ENCODE results near the gene MCM3AP.
"Not testable (repeated sequence)": the region's sequence is repeated elsewhere in the genome, so short reads cannot be mapped to it uniquely, and the experiment has no call there.

The MCM3AP gene

DNA sequence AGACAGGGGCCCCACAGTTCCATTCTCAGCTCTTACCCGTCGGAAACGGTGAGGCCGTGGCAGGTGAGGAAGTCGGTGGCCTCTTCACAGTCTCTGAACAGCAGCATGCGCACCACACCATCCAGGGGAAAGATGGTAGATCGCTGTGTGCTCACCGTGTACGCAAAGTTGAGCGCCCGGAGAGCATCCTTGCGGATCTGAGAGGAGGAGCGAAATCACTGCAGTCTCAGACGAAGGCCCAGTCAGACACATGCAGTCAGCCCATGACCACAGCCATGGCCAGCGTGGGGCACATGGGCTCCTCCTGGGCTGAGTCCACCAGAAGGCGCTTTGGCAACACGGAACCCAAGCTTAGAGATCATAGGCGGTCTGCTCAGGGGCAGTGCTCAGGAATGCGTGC, 18.5 kb downstream of the MCM3AP start:
- DNase-seq, result no peak

GRCh38 chr21:46265736-46266525, 19.5 kb downstream of the MCM3AP start:
- DNase-seq, result no peak

DNA sequence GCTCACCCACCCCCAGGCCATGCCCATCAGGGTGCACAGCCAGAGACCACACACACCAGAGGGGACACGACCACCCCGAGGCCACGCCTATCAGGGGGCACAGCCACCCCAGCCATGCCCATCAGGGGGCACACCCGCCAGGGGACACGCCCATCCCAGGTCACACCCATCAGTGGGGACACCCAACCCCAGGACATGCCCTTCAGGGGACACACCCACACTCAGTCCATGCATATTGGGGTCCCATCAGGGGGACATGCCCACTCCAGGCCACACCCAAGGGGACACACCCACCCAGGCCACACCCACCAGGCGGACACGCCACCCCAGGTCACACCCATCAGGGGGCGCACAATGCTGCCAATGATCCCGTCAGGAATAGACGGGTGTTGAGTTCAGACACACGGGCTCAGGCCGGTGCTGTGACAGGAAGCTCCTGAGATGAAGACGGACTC, 20.7 kb downstream of the MCM3AP start:
- DNase-seq, result no peak

- DNase-seq, result no peak
Measured at GRCh38 chr21:46264046-46264689, 21.2 kb downstream of the MCM3AP start.

DNA sequence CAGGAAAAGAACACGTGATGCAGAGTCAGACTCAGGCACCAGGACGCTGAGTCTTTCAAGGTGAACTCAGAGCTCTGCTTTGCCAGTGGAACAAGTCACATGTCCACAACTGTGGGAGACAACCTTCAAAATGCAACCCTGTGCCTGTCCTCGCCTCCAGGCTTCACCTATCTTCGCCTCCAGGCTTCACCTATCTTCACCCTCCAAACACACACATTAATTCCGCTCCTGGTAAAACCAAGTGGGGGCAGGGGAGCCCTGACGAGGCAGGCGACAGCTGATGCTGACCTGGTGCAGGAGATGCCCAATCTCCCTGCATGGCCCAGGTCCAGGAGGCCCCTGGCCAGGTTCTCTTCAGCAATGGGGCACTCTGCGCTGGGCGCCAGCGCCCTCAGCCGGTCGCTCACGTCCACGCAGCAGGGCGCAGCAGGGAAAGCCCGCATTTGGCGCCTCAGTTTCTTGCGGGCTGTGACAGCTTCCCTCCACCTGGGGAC, 28.9 kb downstream of the MCM3AP start:
- no peak for DNase-seq

- no peak for DNase-seq
Measured at GRCh38 chr21:46255758-46256337, 29.6 kb downstream of the MCM3AP start.

DNA sequence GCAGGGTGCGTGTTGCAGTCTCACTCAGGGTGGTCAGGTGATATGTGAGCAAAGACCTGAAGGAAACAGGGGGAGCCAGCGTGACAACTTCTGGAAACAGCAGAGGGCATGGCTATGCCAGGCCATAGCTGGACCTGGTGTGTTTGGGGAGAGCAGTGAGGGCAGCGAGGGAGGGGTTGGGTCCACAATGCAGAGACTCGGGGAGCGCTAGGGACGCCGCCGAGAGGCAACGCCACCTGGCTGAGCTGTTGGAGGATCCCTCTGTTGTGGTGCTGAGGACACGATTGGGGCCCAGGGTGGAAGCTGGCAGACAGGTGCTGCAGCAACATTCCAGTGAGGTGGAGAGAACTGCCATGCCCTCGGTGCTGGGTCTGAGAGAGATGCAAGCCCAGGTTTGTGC, 30.2 kb downstream of the MCM3AP start:
- DNase-seq, result no peak

DNA sequence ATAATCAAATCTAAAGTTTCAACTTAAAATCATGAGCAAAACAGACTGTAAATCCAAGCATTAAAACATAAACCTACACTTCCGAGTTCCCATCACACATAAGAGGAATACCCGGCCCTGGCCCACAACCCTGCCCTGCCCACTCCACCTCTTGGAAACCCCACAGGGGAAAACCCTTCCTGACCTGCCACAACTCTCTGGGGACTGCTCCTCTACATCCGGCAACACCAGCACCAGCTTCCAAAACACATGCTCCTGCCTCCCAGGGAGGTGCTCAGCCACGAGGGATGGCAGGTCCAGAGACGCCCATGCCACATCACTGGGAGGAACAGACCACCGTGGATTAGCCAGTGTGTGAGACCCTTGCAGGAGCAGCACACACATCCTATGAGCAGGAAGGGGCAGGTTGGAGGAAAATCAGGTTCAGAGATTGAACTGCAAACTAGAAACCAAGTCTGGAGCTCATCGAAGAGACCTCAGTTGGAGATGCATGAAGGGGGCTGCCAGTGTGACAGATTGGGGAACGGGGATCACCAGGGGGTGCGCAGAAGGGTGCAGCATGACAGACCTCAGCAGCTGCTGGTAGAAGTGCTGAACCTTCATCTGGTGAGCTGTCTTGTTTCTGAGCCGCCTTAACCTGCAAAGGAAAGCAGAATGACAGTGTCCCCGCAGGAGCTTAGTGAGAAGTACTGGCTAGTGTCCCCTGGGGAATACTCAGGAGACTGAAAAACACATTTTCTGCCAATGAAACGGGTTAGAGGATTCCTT, 31.0 kb downstream of the MCM3AP start:
- DNase-seq, result no peak

DNA sequence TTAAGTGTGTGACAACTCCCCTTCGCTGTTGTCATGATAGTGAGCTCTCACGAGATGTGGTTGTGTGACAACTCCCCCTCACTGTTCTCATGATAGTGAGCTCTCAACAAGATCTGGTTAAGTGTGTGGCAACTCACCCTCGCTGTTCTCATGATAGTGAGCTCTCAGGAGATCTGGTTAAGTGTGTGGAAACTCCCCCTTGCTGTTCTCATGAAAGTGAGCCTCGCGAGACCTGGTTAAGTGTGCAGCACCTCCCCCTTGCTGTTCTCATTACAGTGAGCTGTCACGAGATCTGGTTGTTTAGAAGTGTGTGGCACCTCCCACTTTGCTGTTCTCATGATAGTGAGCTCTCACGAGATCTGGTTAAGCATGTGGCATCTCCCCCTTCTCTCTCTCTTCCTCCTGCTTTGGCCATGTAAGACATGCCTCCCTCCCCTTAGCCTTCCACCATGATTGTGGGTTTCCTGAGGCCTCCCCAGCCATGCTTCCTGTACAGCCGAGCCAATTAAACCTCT, 31.7 kb downstream of the MCM3AP start:
- DNase-seq, result no peak

DNA sequence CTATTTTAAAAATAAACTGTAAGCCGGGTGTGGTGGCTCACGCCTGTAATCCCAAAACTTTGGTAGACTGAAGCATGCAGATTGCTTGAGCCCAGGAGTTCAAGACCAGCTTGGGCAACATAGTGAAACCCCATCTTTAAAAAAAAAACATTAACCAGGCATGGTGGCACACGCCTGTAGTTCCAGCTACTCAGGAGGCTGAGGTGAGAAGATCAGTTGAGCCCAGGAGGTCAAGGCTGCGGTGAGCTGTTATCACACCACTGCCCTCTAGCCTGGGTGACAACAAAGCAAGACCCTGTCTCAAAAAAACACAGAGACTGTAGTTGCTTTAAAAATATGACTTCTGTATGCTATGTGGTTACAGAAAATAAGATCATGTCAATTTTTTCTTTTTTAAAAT, 32.6 kb downstream of the MCM3AP start:
- DNase-seq, result no peak

DNA sequence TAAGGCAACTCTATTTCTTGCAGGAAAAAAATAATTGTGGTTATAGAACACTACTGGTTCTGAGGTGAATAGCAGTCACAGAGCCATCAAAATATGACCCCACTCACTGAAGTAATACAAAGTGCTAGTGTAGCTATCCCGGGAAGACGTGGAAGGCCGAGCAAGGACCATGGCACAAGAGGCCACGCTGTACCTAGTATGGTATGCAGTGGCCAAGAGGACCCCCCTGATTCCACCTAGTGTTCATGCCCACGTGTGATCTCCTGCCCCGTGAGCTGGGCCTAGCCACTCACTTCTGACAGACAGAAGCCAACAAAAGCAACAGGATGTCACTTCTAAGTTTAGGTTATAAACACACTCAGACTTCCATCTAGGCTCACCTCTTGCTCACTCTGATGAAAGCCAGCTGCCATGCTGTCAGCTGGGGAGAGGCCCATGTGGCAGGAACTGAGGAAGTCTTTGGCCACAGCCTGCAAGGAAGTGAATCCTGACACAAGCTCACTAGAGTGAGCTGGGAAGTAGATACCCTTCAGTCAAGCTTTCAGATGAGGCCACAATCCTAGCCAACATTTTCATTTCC, 35.2 kb downstream of the MCM3AP start:
- DNase-seq, result no peak

DNA sequence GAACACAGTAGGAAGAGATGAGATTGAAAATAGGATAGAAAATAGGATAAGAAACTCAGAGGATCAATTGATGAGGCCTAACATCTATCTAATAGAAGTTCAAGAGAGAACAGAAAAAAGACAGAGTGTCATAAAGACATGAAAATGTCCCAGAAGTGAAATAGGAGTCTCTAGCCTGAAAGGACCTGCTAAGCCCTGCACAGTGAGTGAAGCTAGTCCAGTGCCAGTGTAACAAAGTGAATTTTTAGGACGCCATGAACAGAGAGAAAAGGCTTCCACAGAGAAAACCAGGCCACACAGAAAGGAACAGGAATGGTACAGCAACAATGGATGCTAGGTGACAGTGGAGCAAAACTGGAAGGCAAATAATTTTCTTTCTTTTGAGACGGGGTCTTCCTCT, 36.6 kb downstream of the MCM3AP start:
- no peak for DNase-seq

DNA sequence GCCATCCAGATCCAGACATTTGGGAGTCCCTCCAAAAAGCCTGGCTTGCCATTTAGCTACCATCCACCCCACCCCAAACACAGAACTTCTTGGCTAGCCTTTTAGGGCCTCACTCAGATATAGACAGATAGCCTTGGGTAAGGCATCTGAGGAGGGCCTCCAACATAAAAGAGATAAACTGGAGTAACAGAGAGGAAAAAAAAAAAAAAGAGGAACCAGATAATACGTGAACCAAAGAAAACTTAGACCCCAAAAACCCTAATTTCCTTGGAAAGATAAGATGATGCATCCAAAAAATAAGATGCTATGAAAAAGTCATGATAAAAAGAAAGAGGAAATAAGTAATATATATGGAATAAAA, 37.0 kb downstream of the MCM3AP start:
- no peak for DNase-seq

GRCh38 chr21:46247699-46248421, 37.6 kb downstream of the MCM3AP start:
- no peak for DNase-seq

GRCh38 chr21:46246345-46246744, 39.1 kb downstream of the MCM3AP start:
- no peak for DNase-seq

DNA sequence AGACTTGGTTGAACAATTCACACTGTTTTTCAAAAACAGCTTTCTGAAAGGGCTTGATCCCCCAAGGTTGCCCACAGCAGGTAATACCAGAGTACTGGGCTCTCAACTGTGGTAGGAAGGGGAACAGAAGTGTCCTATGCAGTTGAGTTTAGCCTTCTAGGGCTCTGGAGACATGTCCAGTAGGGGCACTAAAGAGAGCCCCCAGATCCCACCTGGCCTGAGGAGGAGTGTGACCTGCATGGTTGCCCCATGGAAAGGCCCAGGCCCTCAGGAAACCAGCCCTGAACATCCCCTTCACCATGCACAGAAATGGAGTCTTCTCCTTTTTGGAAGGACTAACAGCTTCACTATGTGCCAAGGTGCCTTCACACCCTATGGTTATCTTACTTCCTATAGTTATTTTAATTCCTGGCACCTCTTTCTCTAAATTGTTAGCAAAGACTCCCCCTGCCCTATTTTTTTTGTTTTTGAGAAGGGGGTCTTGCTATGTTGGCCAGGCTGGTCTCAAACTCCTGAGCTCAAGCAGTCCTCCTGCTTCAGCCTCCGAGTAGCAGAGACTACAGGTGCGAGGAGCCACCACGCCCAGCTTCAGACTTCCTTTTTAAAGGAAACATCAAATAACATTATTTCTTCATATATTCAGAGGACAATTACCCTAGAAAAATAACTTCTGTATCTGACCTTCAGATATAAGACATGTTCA, 40.0 kb downstream of the MCM3AP start:
- DNase-seq, result no peak

DNA sequence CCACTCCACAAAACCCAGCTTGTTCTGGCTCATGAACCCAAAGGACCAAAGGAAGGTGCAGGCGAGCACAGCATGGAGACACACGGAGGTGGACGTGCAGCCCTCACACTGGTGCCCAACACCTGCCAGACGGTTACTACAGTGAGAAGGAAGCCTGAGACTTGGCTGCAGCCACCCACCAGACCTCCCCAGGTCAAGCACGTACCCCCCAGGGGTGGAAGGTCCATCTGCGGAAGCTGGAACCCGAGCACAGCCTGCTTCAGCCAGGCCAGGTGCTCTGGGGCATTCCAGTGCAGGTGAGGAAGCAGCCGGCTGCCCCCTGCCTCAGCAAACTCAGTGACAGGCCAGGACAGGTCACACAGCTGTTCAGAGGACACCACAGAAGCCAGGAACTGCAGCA, 40.8 kb downstream of the MCM3AP start:
- DNase-seq, result no peak

DNA sequence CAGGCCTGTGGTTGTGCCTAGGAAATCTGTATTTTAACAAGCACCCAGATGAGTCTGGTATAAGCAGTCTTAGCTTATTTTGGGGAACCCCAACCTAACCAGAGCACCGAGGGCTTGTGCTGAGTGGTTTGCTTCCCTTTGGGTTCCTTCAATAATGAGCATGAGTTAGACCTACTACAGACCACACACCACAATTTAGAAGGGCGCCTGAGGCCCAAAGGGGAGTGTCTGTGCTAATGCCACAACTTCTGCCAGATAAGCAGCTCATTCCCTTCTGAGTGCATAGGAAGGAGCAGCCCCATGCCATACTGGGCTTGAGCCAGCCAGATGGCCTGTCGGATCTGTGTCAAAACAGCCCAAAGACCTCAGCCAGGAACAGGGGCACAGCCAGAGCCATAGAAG, 41.5 kb downstream of the MCM3AP start:
- no peak for DNase-seq

- no peak for DNase-seq
Measured at GRCh38 chr21:46243325-46243724, 42.1 kb downstream of the MCM3AP start.

DNA sequence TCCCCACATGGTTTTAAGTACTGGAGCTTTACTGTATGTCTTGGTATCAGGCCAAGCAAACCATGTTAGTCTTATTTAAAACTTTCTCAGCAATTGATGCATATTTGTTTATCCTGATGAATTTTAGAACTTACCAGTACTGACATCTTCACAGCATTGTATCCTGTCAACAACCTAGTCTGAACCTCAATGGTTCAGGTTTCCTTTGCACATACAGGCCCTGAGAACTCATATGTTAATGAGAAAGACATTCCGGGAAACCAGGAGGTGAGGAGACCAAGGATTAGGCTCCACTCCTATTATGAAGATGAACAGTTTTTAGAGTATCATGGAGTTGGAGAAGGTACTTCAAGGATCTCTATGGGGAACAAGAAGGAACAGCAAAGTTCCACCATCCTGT, 43.8 kb downstream of the MCM3AP start:
- not testable (repeated sequence) for DNase-seq

GRCh38 chr21:46239817-46240325, 45.5 kb downstream of the MCM3AP start:
- no peak for DNase-seq

Measured in NCI-H526 treated with DMSO at 0.1 percent for 48 hours (cell line).